OCI-LY7 (cell line): Measurements from ENCODE around the gene FLRT1.

Experiments used
- CTCF ChIP-seq: fragments of 200-600 bp; sonication (generic); conservative IDR thresholded peaks from 2 replicates; pipeline ENCODE4 v1.5.1; 2014; ENCODE audit warnings: mild to moderate bottlenecking, antibody characterized with exemption, low read length, moderate library complexity, mixed read lengths
- EZH2phosphoT487 ChIP-seq: fragments of 200-600 bp; sonication (generic); IDR thresholded peaks from 2 replicates; pipeline ENCODE4 v1.6.1; 2018; ENCODE audit warnings: low read depth, borderline replicate concordance, mild to moderate bottlenecking, mixed run types, antibody characterized with exemption, low read length, moderate library complexity, mixed read lengths

DNA sequence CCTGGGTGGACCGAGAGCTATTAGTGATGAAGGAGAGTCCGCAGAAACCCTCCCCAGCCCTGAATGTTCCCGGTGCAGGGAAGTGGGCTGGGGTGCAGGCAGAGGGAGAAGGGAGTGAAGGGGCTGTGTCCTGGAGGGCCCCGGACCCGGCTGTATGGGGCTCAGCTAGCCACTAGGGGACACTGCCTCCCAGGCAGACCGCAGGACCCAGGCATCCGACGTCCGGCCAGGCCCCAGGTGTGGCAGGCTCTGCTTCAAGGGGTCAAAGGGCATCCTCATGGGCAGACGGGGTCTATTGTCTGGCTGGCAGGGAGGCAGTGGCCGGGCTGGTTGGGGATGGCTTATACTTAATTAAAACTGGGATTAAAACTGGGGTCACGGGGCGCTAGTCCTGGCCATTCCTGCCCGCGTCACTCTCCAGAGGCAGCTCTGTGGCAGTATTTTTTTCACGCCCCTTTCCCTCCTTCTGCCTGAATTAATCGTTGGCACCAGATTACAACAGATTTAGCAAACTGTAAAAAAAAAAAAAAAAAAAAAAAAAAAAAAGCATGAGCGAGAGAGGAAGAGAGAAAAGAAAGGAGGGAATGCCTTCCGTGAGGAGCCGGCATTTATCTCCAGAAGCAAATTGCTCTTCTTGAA lies 5.1 kb downstream of the FLRT1 start:
- TF ChIP-seq EZH2phosphoT487 (no peak), CTCF (peak; percentile 54)
